Mesenchymal stem cell (in vitro differentiated cells and primary cell): ENCODE data around the gene MCOLN1.

Experiments used
- DNase-seq: peaks from one replicate; pipeline ENCODE4 v3.0.0-alpha.2; 2013
- H2AFZ ChIP-seq: one replicate; pipeline ENCODE4 v1.6.1; 2013; ENCODE audit warnings: low read depth, mild to moderate bottlenecking, control low read depth, inconsistent platforms, low read length, moderate library complexity
- H2AK5ac ChIP-seq: 2 replicates; pipeline ENCODE4 v1.6.1; 2013; ENCODE audit warnings: low read length, moderate library complexity, mild to moderate bottlenecking, inconsistent platforms; ENCODE audit not compliant: severe bottlenecking
- H2BK120ac ChIP-seq: one replicate; pipeline ENCODE4 v1.6.1; 2013; ENCODE audit warnings: low read depth, mild to moderate bottlenecking, inconsistent platforms, low read length, moderate library complexity
- H2BK12ac ChIP-seq, 2 experiments: one replicate each; pipeline ENCODE4 v1.6.1; 2013; ENCODE audit warnings: inconsistent platforms in 2 of 2, low read length in 2 of 2, mild to moderate bottlenecking in 2 of 2, moderate library complexity in 2 of 2, control low read depth in 1 of 2
- H2BK15ac ChIP-seq: one replicate; pipeline ENCODE4 v1.6.1; 2013; ENCODE audit warnings: mild to moderate bottlenecking, low read depth, inconsistent platforms; ENCODE audit not compliant: poor library complexity, severe bottlenecking
- H2BK5ac ChIP-seq: 2 replicates; pipeline ENCODE4 v1.6.1; 2013; ENCODE audit warnings: low read depth, mild to moderate bottlenecking, low read length, control low read depth, inconsistent platforms; ENCODE audit not compliant: poor library complexity, severe bottlenecking
- H3K14ac ChIP-seq, 2 experiments: one replicate each; pipeline ENCODE4 v1.6.1; 2013; ENCODE audit warnings: inconsistent platforms in 2 of 2, low read length in 2 of 2, control low read depth in 1 of 2, mild to moderate bottlenecking in 1 of 2, moderate library complexity in 1 of 2
- H3K18ac ChIP-seq, 2 experiments: one replicate each; pipeline ENCODE4 v1.6.1; 2013; ENCODE audit warnings: inconsistent platforms in 2 of 2, low read length in 2 of 2, control low read depth in 1 of 2, low read depth in 1 of 2, mild to moderate bottlenecking in 1 of 2
- H3K23ac ChIP-seq, 2 experiments: one replicate each; pipeline ENCODE4 v1.6.1; 2013; ENCODE audit warnings: inconsistent platforms in 2 of 2, low read length in 2 of 2, mild to moderate bottlenecking in 2 of 2, moderate library complexity in 2 of 2, control low read depth in 1 of 2
- H3K27ac ChIP-seq: 2 replicates; pipeline ENCODE4 v1.5.1; 2013; ENCODE audit warnings: mild to moderate bottlenecking, moderate library complexity, low read length, control low read depth, inconsistent platforms; ENCODE audit not compliant: poor library complexity, severe bottlenecking
- H3K27me3 ChIP-seq, 2 experiments: 2 replicates each; pipeline versions ENCODE4 v1.6.1 to v1.7.0; 2013; ENCODE audit warnings: low read length in 2 of 2, mild to moderate bottlenecking in 2 of 2, moderate library complexity in 2 of 2, control low read depth in 1 of 2, inconsistent platforms in 1 of 2; ENCODE audit not compliant: control insufficient read depth in 1 of 2, insufficient read depth in 1 of 2
- H3K36me3 ChIP-seq, 2 experiments: 2 replicates each; pipeline versions ENCODE4 v1.6.1 to v1.7.0; 2013; ENCODE audit warnings: low read length in 2 of 2, control low read depth in 1 of 2, inconsistent platforms in 1 of 2, low read depth in 1 of 2, mild to moderate bottlenecking in 1 of 2; ENCODE audit not compliant: insufficient read depth in 2 of 2, control insufficient read depth in 1 of 2
- H3K4ac ChIP-seq, 2 experiments: one replicate each; pipeline ENCODE4 v1.6.1; 2013; ENCODE audit warnings: inconsistent platforms in 2 of 2, low read length in 2 of 2, mild to moderate bottlenecking in 2 of 2, moderate library complexity in 2 of 2, control low read depth in 1 of 2, low read depth in 1 of 2
- H3K4me1 ChIP-seq: 2 replicates; pipeline ENCODE4 v1.6.1; 2013; ENCODE audit warnings: low read depth, low read length, control low read depth; ENCODE audit not compliant: control insufficient read depth, insufficient read depth
- H3K4me2 ChIP-seq: 2 replicates; pipeline ENCODE4 v1.6.1; 2013; ENCODE audit warnings: low read length, mild to moderate bottlenecking, inconsistent platforms; ENCODE audit not compliant: poor library complexity, severe bottlenecking
- H3K4me3 ChIP-seq, 2 experiments: 2 replicates each; pipeline versions ENCODE4 v1.5.1 to v1.7.0; 2013; ENCODE audit warnings: low read length in 2 of 2, mild to moderate bottlenecking in 2 of 2, control low read depth in 1 of 2, low read depth in 1 of 2; ENCODE audit not compliant: insufficient read depth in 1 of 2
- H3K79me1 ChIP-seq: replicated peaks from 2 replicates; pipeline ENCODE4 v1.6.1; 2013; ENCODE audit warnings: mild to moderate bottlenecking, control low read depth, low read length, inconsistent platforms; ENCODE audit not compliant: poor library complexity, severe bottlenecking
- H3K9ac ChIP-seq: 2 replicates; pipeline ENCODE4 v1.7.0; 2013; ENCODE audit warnings: mild to moderate bottlenecking, low read length, moderate library complexity
- H3K9me3 ChIP-seq: 2 replicates; pipeline ENCODE4 v1.7.0; 2013; ENCODE audit warnings: mild to moderate bottlenecking, low read length; ENCODE audit not compliant: control insufficient read depth
- H4K8ac ChIP-seq: one replicate; pipeline ENCODE4 v1.6.1; 2013; ENCODE audit warnings: inconsistent platforms, mild to moderate bottlenecking, low read length, moderate library complexity
- H4K91ac ChIP-seq: one replicate; pipeline ENCODE4 v1.6.1; 2013; ENCODE audit warnings: mild to moderate bottlenecking, low read length, inconsistent platforms
- WGBS: methylation state at CpG from one replicate; pipeline ENCODE4 v1.1.7; 2013; ENCODE audit warnings: mixed read lengths; 5-methylcytosine and 5-hydroxymethylcytosine counted together

MCOLN1 gene

GRCh38 chr19:7515110-7515644 is 7.2 kb upstream of the MCOLN1 start:
- Histone ChIP-seq H2BK5ac (peak overlapping the region; percentile 14), H2AFZ (no peak overlapping the region)
- 16% methylated on average over 12 of the region's 13 CpGs for WGBS

DNA sequence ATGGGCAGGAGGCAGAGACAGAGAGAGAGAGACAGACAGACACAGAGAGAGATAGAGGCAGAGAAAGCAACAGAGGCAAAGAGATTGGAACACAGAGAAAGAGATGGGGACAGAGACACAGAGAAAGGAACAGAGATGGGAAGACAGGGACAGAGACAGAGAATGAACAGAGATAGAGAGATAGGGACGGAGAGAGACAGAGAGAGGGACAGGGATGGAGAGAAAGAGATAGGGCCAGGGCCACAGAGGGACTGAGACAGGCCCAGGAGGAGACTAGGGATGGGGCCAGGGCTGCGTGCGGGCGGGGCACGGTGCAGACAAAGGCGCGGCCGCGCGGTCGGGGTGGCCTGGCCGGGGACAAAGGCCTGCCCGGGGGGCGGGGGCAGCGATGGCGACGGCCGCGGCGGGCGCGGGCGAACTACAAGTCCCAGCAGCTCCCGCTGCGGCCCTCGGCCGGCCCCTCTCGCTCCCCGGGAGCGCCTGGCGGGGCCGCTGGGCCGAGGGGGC is 6.7 kb upstream of the MCOLN1 start, which contains the start of gene ZNF358:
Gene ZNF358, plus strand, starts transcription at position 459 of the 507 bp plus-strand sequence. CDS start 3,140 bp downstream, outside the sequence.
- peak within 1 kb of the TSS; percentile 100 for H2BK15ac ChIP-seq
- H3K4me2 ChIP-seq = peak within 1 kb of the TSS; percentile 77
- peak; percentile 68 for DNase-seq
- H3K18ac ChIP-seq = peak within 1 kb of the TSS; percentile 95 to 100
- peak within 1 kb of the TSS; percentile 100 for H3K4ac ChIP-seq
- peak within 1 kb of the TSS; percentile 100 for H4K91ac ChIP-seq
- H2AK5ac ChIP-seq = peak within 1 kb of the TSS; percentile 98
- peak within 1 kb of the TSS; percentile 14 for H2BK5ac ChIP-seq
- H3K36me3 ChIP-seq = peaks cover 9 to 23% of the 10 kb centered on the region in 2 experiments
- H3K4me1 ChIP-seq = peaks cover 13% of the 10 kb centered on the region
- WGBS = 3% methylated on average over 9 of the region's 33 CpGs
- H3K27ac ChIP-seq = no peak within 1 kb of the TSS
- H3K4me3 ChIP-seq = peak within 1 kb of the TSS; percentile 84 to 93
- H2BK120ac ChIP-seq = peak within 1 kb of the TSS; percentile 99
- H3K79me1 ChIP-seq = peaks cover 30% of the 10 kb centered on the region
- H3K14ac ChIP-seq = peak within 1 kb of the TSS in 1 of 2 experiments; percentile 94
- no peak within 1 kb of the TSS for H2AFZ ChIP-seq
- peak within 1 kb of the TSS in 1 of 2 experiments; percentile 54 for H3K23ac ChIP-seq
- H2BK12ac ChIP-seq = peak within 1 kb of the TSS; percentile 37 to 90
- no peaks in the 10 kb centered on the region for H3K9me3 ChIP-seq
- H4K8ac ChIP-seq = peak within 1 kb of the TSS; percentile 100
- H3K9ac ChIP-seq = peak within 1 kb of the TSS; percentile 95
- no peaks in the 10 kb centered on the region for H3K27me3 ChIP-seq

More at GRCh38 chr19:7515110-7515644, 7.2 kb upstream of the MCOLN1 start:
- Histone ChIP-seq H4K8ac (peak overlapping the region; percentile 100), H3K4me2 (peak overlapping the region; percentile 77), H3K4me1 (peaks cover 13% of the 10 kb centered on the region), H2AK5ac (peak overlapping the region; percentile 98), H2BK120ac (peak overlapping the region; percentile 99), H3K9me3 (no peaks in the 10 kb centered on the region), H3K4me3 (peak overlapping the region in 1 of 2 experiments; percentile 82), H3K9ac (peak overlapping the region; percentile 95), H3K27me3 (peaks cover 0 to under 1% of the 10 kb centered on the region in 2 experiments), H3K14ac (peak overlapping the region in 1 of 2 experiments; percentile 94), H3K79me1 (peaks cover 26% of the 10 kb centered on the region), H3K18ac (peak overlapping the region; percentile 95 to 100), H3K27ac (no peak overlapping the region), H4K91ac (peak overlapping the region; percentile 100), H2BK12ac (peak overlapping the region; percentile 37 to 90), H3K23ac (peak overlapping the region in 1 of 2 experiments; percentile 51), H3K4ac (peak overlapping the region; percentile 100), H3K36me3 (peaks cover 9 to 18% of the 10 kb centered on the region in 2 experiments), H2BK15ac (peak overlapping the region; percentile 20)
- DNase-seq = peak; percentile 96

DNA sequence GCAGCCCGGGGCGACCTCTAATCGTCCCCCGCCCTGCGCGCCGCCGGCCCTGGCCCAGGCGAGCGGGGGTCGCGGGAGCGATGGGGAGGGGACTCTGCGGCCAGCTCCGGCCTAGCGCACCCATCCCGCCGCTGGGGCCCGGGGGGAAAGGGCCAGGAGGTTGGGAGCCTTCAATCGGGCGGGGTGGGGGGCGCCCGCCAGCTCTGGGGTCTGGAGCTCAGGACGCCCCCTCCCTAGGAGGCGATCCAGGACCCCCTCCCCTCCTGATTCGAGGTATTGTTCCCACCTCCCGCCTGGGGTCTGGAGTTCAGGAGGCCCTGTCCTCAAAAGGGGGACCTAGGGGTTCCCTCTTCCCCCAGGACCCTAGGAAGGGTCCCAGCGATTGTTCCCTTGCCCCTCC is 6.1 kb upstream of the MCOLN1 start:
- Histone ChIP-seq H3K4ac (peak overlapping the region; percentile 12 to 86), H3K4me2 (peak overlapping the region; percentile 75), H2AK5ac (peak overlapping the region; percentile 5), H3K27ac (no peak overlapping the region), H2BK15ac (peak overlapping the region; percentile 81), H2BK120ac (peak overlapping the region; percentile 99), H2BK12ac (peak overlapping the region in 1 of 2 experiments; percentile 3), H3K18ac (peak overlapping the region; percentile 85 to 90), H3K27me3 (no peaks in the 10 kb centered on the region), H4K8ac (peak overlapping the region; percentile 96), H3K4me1 (peaks cover 13% of the 10 kb centered on the region), H2BK5ac (no peak overlapping the region), H3K79me1 (peaks cover 31% of the 10 kb centered on the region), H2AFZ (no peak overlapping the region), H3K14ac (peak overlapping the region in 1 of 2 experiments; percentile 94), H3K23ac (peak overlapping the region in 1 of 2 experiments; percentile 54), H3K9ac (peak overlapping the region; percentile 95), H3K36me3 (peaks cover 9 to 26% of the 10 kb centered on the region in 2 experiments), H4K91ac (peak overlapping the region; percentile 96), H3K4me3 (peak overlapping the region; percentile 84 to 93), H3K9me3 (no peaks in the 10 kb centered on the region)
- DNase-seq = no peak
- WGBS = 1% methylated on average over 9 of the region's 28 CpGs

DNA sequence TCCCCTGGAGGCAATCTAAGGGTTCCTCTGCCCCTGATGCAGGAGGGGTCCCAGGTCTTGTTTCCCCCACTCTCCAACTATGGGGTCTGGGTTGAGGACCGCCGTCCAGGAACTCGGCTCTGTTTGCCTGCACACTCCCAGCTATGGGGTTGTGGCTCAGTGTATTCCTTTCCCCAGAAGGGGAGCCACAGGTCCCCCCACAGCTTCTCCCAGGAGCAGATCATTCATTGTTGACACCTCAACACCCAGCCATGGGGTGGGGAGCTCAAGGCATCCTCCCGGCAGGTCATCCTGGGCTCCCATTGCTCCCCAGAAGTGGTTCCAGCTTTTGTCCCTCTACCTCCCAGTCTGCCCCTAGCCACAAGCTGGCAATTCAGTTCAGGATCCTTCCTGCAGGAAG is 5.5 kb upstream of the MCOLN1 start:
- H2AFZ ChIP-seq = no peak overlapping the region
- no peak overlapping the region for H3K27ac ChIP-seq
- H3K9me3 ChIP-seq = no peaks in the 10 kb centered on the region
- peak overlapping the region; percentile 26 for H2BK15ac ChIP-seq
- peak overlapping the region; percentile 96 for H4K91ac ChIP-seq
- peaks cover 31% of the 10 kb centered on the region for H3K79me1 ChIP-seq
- no peak for DNase-seq
- peak overlapping the region; percentile 95 for H3K9ac ChIP-seq
- peak overlapping the region; percentile 96 for H4K8ac ChIP-seq
- H3K4ac ChIP-seq = peak overlapping the region; percentile 12 to 70
- peak overlapping the region; percentile 99 for H2BK120ac ChIP-seq
- no peaks in the 10 kb centered on the region for H3K27me3 ChIP-seq
- peaks cover 9 to 26% of the 10 kb centered on the region in 2 experiments for H3K36me3 ChIP-seq
- H2BK12ac ChIP-seq = peak overlapping the region; percentile 12 to 32
- no peak overlapping the region for H2BK5ac ChIP-seq
- peak overlapping the region; percentile 75 for H3K4me2 ChIP-seq
- H3K4me3 ChIP-seq = peak overlapping the region; percentile 84 to 93
- peak overlapping the region in 1 of 2 experiments; percentile 46 for H3K23ac ChIP-seq
- 80% methylated on average over 4 of the region's 4 CpGs for WGBS
- H3K4me1 ChIP-seq = peaks cover 16% of the 10 kb centered on the region
- H2AK5ac ChIP-seq = peak overlapping the region; percentile 5
- H3K14ac ChIP-seq = peak overlapping the region in 1 of 2 experiments; percentile 94
- H3K18ac ChIP-seq = peak overlapping the region; percentile 85 to 90
